Mononuclear cell (primary cell): ENCODE data around the gene HINT1. TPM values are rescaled to one million over a fixed set of nuclear protein-coding genes. Genes with fewer than 3 reads are reported as not detected.

ENCODE experiments used
- total RNA-seq: library from RNA; depleted of rRNA; stranded (reverse); fragments of >200 nt; gene quantifications from one replicate; pipeline ENCODE4 v1.2.3, GENCODE V29; 2012

HINT1 gene
- total RNA-seq, 1 donor, result 201 TPM

Other genes with a start within 250 kb of the HINT1 start
- 6.7 TPM for gene LYRM7, start 5.7 kb upstream of the HINT1 start, total RNA-seq
- gene CDC42SE2, start 98.8 kb upstream of the HINT1 start, total RNA-seq, result 463 TPM